ENCODE results near the gene ARMC12. TPM values are rescaled to one million over a fixed set of nuclear protein-coding genes. Genes with fewer than 3 reads are reported as not detected.
"Not testable (repeated sequence)": the region's sequence is repeated elsewhere in the genome, so short reads cannot be mapped to it uniquely, and the experiment has no call there.

Gene ARMC12
- total RNA-seq, 1 experiment from 2014 or later, result 0.60 TPM

GRCh38 chr6:35698430-35698829, 38.4 kb upstream of the ARMC12 start:
- not testable (repeated sequence) for H3K36me3 ChIP-seq (ENCODE audit: insufficient read depth, low read length); H3K27ac ChIP-seq (ENCODE audit: low read length); H3K27me3 ChIP-seq (ENCODE audit: low read length); DNase-seq; H4K20me1 ChIP-seq (ENCODE audit: insufficient read depth, low read depth, low read length); H3K9me2 ChIP-seq (replicated peaks; ENCODE audit: insufficient read depth, low read length); H3K79me2 ChIP-seq (ENCODE audit: low read length); H3K4me2 ChIP-seq (ENCODE audit: low read depth, low read length, poor library complexity, severe bottlenecking); H3K4me3 ChIP-seq (ENCODE audit: low read length); H3K9me3 ChIP-seq (ENCODE audit: low read length); H3K9ac ChIP-seq (ENCODE audit: low read length)
- peaks cover 10% of the 10 kb centered on the region for H3K4me1 ChIP-seq (ENCODE audit: low read length)
- peak overlapping the region; percentile 52; the same call in 1 of the 2 replicates for H2AFZ ChIP-seq (ENCODE audit: low read length)

GRCh38 chr6:35698858-35699257, 38.0 kb upstream of the ARMC12 start:
- DNase-seq, result no peak
- Histone ChIP-seq H3K79me2 (ENCODE audit: low read length) (no peaks in the 10 kb centered on the region), H3K36me3 (ENCODE audit: insufficient read depth, low read length) (no peaks in the 10 kb centered on the region), H3K9ac (ENCODE audit: low read length) (no peak overlapping the region), H3K9me2 (replicated peaks; ENCODE audit: insufficient read depth, low read length) (no peaks in the 10 kb centered on the region), H3K27ac (ENCODE audit: low read length) (no peak overlapping the region), H4K20me1 (ENCODE audit: insufficient read depth, low read depth, low read length) (no peaks in the 10 kb centered on the region), H3K9me3 (ENCODE audit: low read length) (no peaks in the 10 kb centered on the region), H3K27me3 (ENCODE audit: low read length) (no peaks in the 10 kb centered on the region), H2AFZ (ENCODE audit: low read length) (peak overlapping the region; percentile 52; the same call in 1 of the 2 replicates), H3K4me1 (ENCODE audit: low read length) (peaks cover 10% of the 10 kb centered on the region), H3K4me2 (ENCODE audit: low read depth, low read length, poor library complexity, severe bottlenecking) (no peak overlapping the region), H3K4me3 (ENCODE audit: low read length) (no peak overlapping the region)

- Histone ChIP-seq H3K79me2 (ENCODE audit: low read length) (no peaks in the 10 kb centered on the region), H3K4me3 (ENCODE audit: low read length) (no peak overlapping the region), H3K4me2 (ENCODE audit: low read depth, low read length, poor library complexity, severe bottlenecking) (no peak overlapping the region), H3K27ac (ENCODE audit: low read length) (no peak overlapping the region), H3K4me1 (ENCODE audit: low read length) (peaks cover 10% of the 10 kb centered on the region), H3K9me3 (ENCODE audit: low read length) (no peaks in the 10 kb centered on the region), H3K36me3 (ENCODE audit: insufficient read depth, low read length) (no peaks in the 10 kb centered on the region), H4K20me1 (ENCODE audit: insufficient read depth, low read depth, low read length) (no peaks in the 10 kb centered on the region), H3K9ac (ENCODE audit: low read length) (no peak overlapping the region), H2AFZ (ENCODE audit: low read length) (no peak overlapping the region), H3K9me2 (replicated peaks; ENCODE audit: insufficient read depth, low read length) (no peaks in the 10 kb centered on the region), H3K27me3 (ENCODE audit: low read length) (no peaks in the 10 kb centered on the region)
- DNase-seq, result no peak
These were observed 33.3 kb upstream of the ARMC12 start for GRCh38 chr6:35703554-35703953.

GRCh38 chr6:35706468-35706867, 30.4 kb upstream of the ARMC12 start:
- no peak overlapping the region for H3K4me2 ChIP-seq (ENCODE audit: low read depth, low read length, poor library complexity, severe bottlenecking)
- H3K9me2 ChIP-seq (replicated peaks; ENCODE audit: insufficient read depth, low read length), result no peaks in the 10 kb centered on the region
- H3K4me3 ChIP-seq (ENCODE audit: low read length), result no peak overlapping the region
- no peak overlapping the region for H3K9ac ChIP-seq (ENCODE audit: low read length)
- no peak for DNase-seq
- H3K79me2 ChIP-seq (ENCODE audit: low read length), result no peaks in the 10 kb centered on the region
- no peaks in the 10 kb centered on the region for H3K36me3 ChIP-seq (ENCODE audit: insufficient read depth, low read length)
- H3K27ac ChIP-seq (ENCODE audit: low read length), result no peak overlapping the region
- H2AFZ ChIP-seq (ENCODE audit: low read length), result no peak overlapping the region
- H4K20me1 ChIP-seq (ENCODE audit: insufficient read depth, low read depth, low read length), result no peaks in the 10 kb centered on the region
- no peaks in the 10 kb centered on the region for H3K27me3 ChIP-seq (ENCODE audit: low read length)
- H3K4me1 ChIP-seq (ENCODE audit: low read length), result no peaks in the 10 kb centered on the region
- H3K9me3 ChIP-seq (ENCODE audit: low read length), result no peaks in the 10 kb centered on the region

GRCh38 chr6:35707714-35708407, 29.0 kb upstream of the ARMC12 start:
- Histone ChIP-seq H3K79me2 (ENCODE audit: low read length) (no peaks in the 10 kb centered on the region), H3K9me3 (ENCODE audit: low read length) (no peaks in the 10 kb centered on the region), H3K9me2 (replicated peaks; ENCODE audit: insufficient read depth, low read length) (no peaks in the 10 kb centered on the region), H3K27me3 (ENCODE audit: low read length) (no peaks in the 10 kb centered on the region), H2AFZ (ENCODE audit: low read length) (no peak overlapping the region), H3K4me1 (ENCODE audit: low read length) (no peaks in the 10 kb centered on the region), H4K20me1 (ENCODE audit: insufficient read depth, low read depth, low read length) (no peaks in the 10 kb centered on the region), H3K36me3 (ENCODE audit: insufficient read depth, low read length) (no peaks in the 10 kb centered on the region), H3K9ac (ENCODE audit: low read length) (no peak overlapping the region), H3K4me3 (ENCODE audit: low read length) (no peak overlapping the region), H3K27ac (ENCODE audit: low read length) (no peak overlapping the region), H3K4me2 (ENCODE audit: low read depth, low read length, poor library complexity, severe bottlenecking) (no peak overlapping the region)
- no peak for DNase-seq

- peaks cover 6% of the 10 kb centered on the region for H3K4me1 ChIP-seq (ENCODE audit: low read length)
- H4K20me1 ChIP-seq (ENCODE audit: insufficient read depth, low read depth, low read length), result no peaks in the 10 kb centered on the region
- H3K9me2 ChIP-seq (replicated peaks; ENCODE audit: insufficient read depth, low read length), result no peaks in the 10 kb centered on the region
- no peak overlapping the region for H3K27ac ChIP-seq (ENCODE audit: low read length)
- DNase-seq, result no peak
- no peaks in the 10 kb centered on the region for H3K79me2 ChIP-seq (ENCODE audit: low read length)
- no peak overlapping the region for H2AFZ ChIP-seq (ENCODE audit: low read length)
- H3K9ac ChIP-seq (ENCODE audit: low read length), result no peak overlapping the region
- H3K4me2 ChIP-seq (ENCODE audit: low read depth, low read length, poor library complexity, severe bottlenecking), result no peak overlapping the region
- H3K27me3 ChIP-seq (ENCODE audit: low read length), result no peaks in the 10 kb centered on the region
- no peak overlapping the region for H3K4me3 ChIP-seq (ENCODE audit: low read length)
- no peaks in the 10 kb centered on the region for H3K36me3 ChIP-seq (ENCODE audit: insufficient read depth, low read length)
- H3K9me3 ChIP-seq (ENCODE audit: low read length), result no peaks in the 10 kb centered on the region
These were observed 28.2 kb upstream of the ARMC12 start for GRCh38 chr6:35708585-35708984.

GRCh38 chr6:35710241-35710847, 26.5 kb upstream of the ARMC12 start:
- no peak overlapping the region for H3K4me3 ChIP-seq (ENCODE audit: low read length)
- H3K79me2 ChIP-seq (ENCODE audit: low read length), result no peaks in the 10 kb centered on the region
- no peaks in the 10 kb centered on the region for H4K20me1 ChIP-seq (ENCODE audit: insufficient read depth, low read depth, low read length)
- H3K4me2 ChIP-seq (ENCODE audit: low read depth, low read length, poor library complexity, severe bottlenecking), result no peak overlapping the region
- H3K9me2 ChIP-seq (replicated peaks; ENCODE audit: insufficient read depth, low read length), result no peaks in the 10 kb centered on the region
- no peak overlapping the region for H3K27ac ChIP-seq (ENCODE audit: low read length)
- no peak for DNase-seq
- no peak overlapping the region for H2AFZ ChIP-seq (ENCODE audit: low read length)
- H3K4me1 ChIP-seq (ENCODE audit: low read length), result peaks cover 9% of the 10 kb centered on the region
- H3K27me3 ChIP-seq (ENCODE audit: low read length), result no peaks in the 10 kb centered on the region
- H3K9me3 ChIP-seq (ENCODE audit: low read length), result no peaks in the 10 kb centered on the region
- no peak overlapping the region for H3K9ac ChIP-seq (ENCODE audit: low read length)
- no peaks in the 10 kb centered on the region for H3K36me3 ChIP-seq (ENCODE audit: insufficient read depth, low read length)

GRCh38 chr6:35711731-35712130, 25.1 kb upstream of the ARMC12 start:
- no peak for DNase-seq
- no peaks in the 10 kb centered on the region for H3K79me2 ChIP-seq (ENCODE audit: low read length)
- H3K9ac ChIP-seq (ENCODE audit: low read length), result no peak overlapping the region
- no peaks in the 10 kb centered on the region for H3K27me3 ChIP-seq (ENCODE audit: low read length)
- no peaks in the 10 kb centered on the region for H4K20me1 ChIP-seq (ENCODE audit: insufficient read depth, low read depth, low read length)
- H3K4me1 ChIP-seq (ENCODE audit: low read length), result peaks cover 9% of the 10 kb centered on the region
- no peaks in the 10 kb centered on the region for H3K9me3 ChIP-seq (ENCODE audit: low read length)
- H3K36me3 ChIP-seq (ENCODE audit: insufficient read depth, low read length), result no peaks in the 10 kb centered on the region
- no peak overlapping the region for H3K27ac ChIP-seq (ENCODE audit: low read length)
- H3K4me2 ChIP-seq (ENCODE audit: low read depth, low read length, poor library complexity, severe bottlenecking), result no peak overlapping the region
- no peak overlapping the region for H2AFZ ChIP-seq (ENCODE audit: low read length)
- H3K4me3 ChIP-seq (ENCODE audit: low read length), result no peak overlapping the region
- H3K9me2 ChIP-seq (replicated peaks; ENCODE audit: insufficient read depth, low read length), result no peaks in the 10 kb centered on the region
